ENCODE results near the gene DEFB124.

Gene DEFB124

GRCh38 chr20:31425797-31426196, 49.1 kb downstream of the DEFB124 start:
- DNase-seq: no peak

- DNase-seq: no peak
Observed at GRCh38 chr20:31418307-31418706, 56.6 kb downstream of the DEFB124 start.

- DNase-seq: no peak
Observed at GRCh38 chr20:31415653-31416052, 59.3 kb downstream of the DEFB124 start.
